NCI-H1417 treated with DMSO at 0.1 percent for 48 hours (cell line): ENCODE results near the gene NOP16.

ENCODE experiments used
- DNase-seq: peaks from one replicate; lab custom pipeline; 2025; lab: John Stamatoyannopoulos, UW

Gene NOP16, protein sequence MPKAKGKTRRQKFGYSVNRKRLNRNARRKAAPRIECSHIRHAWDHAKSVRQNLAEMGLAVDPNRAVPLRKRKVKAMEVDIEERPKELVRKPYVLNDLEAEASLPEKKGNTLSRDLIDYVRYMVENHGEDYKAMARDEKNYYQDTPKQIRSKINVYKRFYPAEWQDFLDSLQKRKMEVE

DNA sequence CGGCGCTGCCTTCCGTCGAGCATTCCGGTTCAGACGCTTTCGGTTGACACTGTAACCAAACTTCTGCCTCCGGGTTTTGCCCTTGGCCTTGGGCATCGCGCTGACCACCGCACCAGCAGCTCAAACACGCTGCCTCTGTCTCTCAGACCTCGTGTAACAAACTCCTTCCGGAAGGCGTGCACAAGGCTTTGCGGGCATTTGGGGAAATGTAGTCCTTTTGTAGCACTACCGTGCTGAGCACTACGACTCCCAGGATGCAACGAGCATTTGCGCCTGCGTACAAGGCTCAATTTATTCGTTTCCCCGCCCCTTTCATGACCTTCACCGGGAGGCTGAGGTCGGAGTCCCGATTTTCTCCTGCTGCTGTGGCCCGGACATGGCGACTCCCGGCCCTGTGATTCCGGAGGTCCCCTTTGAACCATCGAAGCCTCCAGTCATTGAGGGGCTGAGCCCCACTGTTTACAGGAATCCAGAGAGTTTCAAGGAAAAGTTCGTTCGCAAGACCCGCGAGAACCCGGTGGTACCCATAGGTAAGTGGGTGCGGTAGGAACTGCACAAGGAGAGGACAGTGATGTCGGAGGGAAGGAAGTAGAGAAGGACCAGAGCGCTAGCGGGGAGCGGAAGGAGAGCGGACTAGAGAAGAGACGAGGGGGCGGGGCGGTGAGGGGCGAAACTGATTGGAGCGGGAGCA, at the start of gene NOP16, which contains the start of gene HIGD2A:
Gene NOP16 (minus strand): TSS at position 155 of the 691 bp plus-strand sequence. CDS start 59 bp downstream, at position 96.
Gene HIGD2A (plus strand): TSS at position 308 of the 691 bp plus-strand sequence. CDS start 69 bp downstream, at position 377.
- peak; percentile 78 for DNase-seq

GRCh38 chr5:176436656-176437055, 48.3 kb upstream of the NOP16 start:
- no peak for DNase-seq

GRCh38 chr5:176432707-176433106, 44.3 kb upstream of the NOP16 start:
- DNase-seq: no peak

DNA sequence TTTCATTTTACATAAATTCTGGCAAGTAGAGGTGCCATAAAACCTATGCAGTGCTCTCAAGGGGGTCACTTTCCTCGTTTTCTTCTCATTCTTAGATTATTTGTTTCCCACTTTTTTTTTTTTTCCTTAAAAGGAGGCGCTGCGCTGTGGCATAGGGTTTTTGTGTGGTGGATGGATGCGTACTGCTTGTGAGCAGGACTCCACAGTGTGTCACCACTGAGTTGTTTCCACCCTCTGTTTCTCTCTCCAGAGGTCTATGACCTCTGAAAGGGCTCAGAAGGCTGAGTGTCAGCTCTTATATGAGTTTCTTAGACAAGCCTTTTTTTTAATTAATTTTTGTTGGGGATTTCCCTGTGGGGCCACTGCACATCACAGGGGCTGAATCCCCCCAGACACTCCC, 41.6 kb upstream of the NOP16 start:
- DNase-seq: no peak

DNA sequence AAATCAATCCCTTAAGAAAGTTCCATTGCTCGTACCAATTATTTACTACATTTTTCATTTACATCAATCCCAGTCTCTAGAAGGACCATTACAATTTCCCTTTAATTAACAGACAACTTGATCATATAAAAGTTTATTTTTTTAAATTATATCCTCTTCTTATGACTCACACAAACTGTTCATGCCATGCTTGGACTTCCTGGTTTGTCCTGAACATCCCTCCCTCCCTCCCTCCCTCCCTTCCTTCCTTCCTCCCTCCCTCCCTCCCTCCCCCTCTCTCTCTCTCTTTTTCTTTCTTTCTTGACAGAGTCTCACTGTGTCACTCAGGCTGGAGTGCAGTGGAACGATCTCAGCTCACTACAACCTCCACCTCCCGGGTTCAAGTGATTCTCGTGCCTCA, 39.6 kb upstream of the NOP16 start:
- DNase-seq: no peak

DNA sequence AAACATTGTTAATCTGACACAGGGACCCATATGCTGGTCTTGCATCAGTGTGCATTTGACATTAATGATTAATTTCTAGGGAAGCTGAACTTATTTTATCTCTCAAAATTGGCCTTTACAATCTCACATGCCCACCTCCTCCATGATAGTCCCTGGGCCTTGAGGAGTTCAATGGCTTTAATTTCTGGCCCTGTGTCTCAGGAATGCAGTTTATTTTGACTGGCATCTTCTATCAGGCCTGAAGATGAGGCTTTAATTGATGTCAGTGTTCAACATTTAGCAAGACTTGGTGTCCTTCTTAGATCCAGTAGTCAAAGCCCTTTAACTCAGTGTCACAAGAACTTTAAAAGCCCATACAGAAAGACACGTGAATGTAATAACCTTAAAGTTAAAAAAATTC, 38.5 kb upstream of the NOP16 start:
- DNase-seq: no peak

DNA sequence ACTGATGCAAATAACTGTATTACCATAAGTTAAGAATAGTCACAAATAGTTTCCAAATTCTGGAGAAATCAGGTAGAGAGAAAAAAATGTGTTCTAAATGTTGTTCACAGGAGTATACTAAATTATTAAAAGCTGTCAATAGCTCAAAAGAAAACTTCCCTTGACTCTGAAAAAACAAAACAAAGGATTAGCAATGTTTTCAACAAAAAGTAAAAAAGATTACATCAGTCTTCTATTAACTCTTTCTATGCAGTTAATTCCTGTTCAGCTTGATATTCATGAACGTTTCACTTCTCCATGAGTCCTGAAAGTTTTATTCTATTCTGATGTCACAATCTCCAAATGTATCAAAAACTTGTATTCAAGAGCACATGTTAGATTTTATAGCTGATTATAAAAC, 37.4 kb upstream of the NOP16 start:
- no peak for DNase-seq

DNA sequence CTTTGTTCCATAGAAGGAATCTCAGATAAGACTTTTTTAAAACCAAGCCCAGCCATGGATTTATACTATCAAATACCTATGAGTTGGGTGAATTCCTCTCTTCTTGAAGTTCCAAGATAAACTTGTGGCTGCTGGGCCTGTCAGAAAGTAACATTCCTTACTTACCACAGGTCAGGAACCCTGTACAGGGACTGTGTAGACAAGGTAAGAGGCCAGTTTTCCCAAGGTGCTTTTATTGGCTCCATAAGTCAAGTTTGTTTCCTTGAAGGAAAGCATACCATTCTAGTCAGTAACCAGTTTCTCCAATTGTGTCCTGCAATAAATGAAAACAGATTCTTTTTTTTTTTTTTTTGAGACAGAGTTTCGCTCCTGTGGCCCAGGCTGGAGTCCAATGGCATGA, 36.7 kb upstream of the NOP16 start:
- no peak for DNase-seq

DNA sequence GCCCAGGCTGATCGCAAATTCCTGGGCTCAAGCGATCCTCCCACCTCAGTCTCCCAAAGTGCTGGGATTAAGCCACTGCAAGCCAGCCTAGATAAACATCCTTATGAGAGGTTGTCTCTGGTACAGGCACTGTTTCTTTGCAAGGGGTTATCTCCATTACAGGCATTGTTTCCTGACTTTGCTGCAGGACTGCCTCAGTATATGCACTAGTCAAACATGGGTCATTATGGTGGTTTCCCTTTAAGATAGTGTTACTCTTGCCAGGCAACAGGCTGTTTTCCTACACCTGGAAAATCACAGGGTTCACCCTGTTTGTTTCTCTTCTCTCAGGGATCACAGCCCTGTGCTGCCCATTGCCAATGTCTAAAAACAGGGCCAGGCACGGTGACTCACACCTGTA, 35.8 kb upstream of the NOP16 start:
- no peak for DNase-seq

DNA sequence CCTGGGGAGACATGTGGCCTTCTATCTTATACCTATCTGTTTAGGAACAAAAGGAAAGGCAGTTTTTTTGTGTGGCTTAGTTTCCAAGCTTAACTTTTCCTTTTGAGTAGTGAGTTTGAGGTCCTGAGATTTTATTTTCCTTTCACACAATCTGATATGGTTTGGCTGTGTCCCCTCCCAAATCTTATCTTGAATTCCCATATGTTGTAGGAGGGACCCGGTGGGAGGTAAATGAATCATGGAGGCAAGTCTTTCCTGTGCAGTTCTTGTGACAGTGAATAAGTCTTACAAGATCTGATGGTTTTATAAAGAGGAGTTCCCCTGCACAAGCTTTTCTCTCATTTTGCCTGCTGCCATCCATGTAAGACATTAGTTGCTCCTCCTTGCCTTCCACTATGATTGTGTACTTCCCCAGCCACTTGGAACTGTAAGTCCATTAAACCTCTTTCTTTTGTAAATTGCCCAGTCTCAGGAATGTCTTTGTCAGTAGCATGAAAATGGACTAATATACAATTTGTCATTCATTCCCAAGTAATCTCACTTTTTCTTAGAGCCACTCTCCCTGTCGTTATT, 32.7 kb upstream of the NOP16 start:
- DNase-seq: no peak

GRCh38 chr5:176420086-176420485, 31.7 kb upstream of the NOP16 start:
- DNase-seq: no peak

- no peak for DNase-seq
Observed at GRCh38 chr5:176418251-176418650, 29.9 kb upstream of the NOP16 start.

- no peak for DNase-seq
Observed at GRCh38 chr5:176416965-176417364, 28.6 kb upstream of the NOP16 start.

DNA sequence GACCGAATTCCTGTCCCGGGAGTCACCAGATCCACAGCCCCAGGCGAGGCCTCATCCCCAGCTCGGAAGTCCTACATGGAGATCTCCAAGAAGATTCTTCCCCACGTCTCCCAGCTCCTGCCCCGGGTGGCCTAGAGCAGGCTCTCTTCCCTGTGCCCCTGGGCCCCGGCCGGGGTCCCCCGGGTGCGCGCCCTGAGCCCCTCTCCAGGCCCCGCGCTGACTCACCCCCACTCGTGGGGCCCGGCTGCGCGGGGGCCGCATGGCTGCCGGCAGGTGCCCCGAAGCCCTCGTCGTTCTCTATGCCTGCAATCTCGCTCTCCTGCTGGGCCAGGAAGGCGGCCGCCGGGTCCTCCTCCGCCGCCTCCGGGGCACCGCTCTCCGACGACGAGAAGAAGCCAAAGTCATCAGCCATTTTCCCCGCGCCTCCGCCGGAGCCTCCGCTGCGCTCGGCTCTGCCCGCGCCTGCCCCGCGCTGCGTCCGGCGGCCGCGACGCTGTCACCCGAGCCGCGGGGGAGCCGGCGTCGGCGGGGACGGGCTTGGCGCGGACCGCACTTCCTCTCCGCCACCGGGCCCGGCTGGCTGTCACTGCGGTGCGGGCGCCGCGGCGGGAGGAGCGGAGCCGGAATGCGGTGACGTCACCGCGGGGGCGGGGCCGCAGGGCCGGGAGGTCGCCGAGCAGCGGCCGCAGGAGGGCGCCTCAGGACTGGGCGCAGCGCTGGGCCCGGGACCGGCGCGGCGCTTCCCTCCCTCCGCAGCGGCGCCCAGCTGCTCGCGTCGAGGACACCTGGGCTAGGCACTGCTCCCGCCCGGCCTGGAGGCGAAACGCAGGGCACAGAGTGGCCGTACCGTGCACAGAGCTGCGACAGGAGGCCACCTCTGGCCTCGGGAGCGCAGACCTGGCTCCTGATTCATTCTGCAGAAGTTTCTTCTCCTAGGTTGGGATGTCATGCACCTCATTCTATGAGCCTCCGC, 27.8 kb upstream of the NOP16 start, which contains the start of gene CLTB:
Gene CLTB (minus strand): TSS at position 588 of the 973 bp plus-strand sequence. CDS start 176 bp downstream, at position 412.
- peak; percentile 4 for DNase-seq

GRCh38 chr5:176415240-176415951, 27.0 kb upstream of the NOP16 start:
- DNase-seq: no peak

DNA sequence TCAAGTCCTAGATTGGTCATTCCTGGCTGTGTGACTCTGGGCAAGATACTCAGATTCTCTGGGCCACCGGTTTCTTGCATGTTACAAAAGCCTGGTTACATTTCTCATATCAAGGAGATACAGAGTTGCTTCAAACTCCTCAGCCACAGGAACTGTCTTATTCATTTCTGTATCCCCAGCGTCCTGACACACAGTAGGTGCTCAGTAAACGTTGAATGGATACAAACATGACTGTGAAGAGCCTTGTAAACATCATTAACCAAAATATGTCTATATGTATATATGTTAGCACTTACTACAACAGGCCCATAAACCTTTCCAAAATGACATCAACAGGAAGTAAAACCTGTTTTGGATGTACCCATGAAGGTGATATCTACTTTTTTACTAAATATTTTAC, 26.3 kb upstream of the NOP16 start:
- DNase-seq: no peak

DNA sequence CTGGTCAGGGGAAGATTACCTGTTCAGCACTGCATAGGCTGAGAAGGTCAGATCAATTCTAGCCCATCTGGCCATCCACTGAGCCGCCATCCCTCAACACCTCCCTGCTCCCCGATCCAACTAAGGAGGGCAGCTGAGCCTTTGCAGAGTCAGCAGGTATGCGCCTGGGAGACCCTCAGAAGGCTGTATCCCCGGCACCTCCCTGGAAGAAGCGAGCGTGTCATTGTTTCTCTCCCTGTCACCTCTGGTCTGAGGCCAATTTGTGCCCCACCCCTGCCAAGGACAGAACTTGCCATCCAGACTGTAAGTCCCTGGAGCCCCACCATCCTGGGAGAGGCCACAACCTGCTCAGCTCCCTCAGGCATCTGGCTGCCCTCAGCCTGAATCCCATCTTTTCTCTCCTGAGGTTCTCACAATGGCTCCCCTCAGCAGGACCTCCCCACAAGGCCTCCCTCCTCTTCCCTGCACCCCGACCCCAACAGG, 25.4 kb upstream of the NOP16 start:
- DNase-seq: no peak

DNA sequence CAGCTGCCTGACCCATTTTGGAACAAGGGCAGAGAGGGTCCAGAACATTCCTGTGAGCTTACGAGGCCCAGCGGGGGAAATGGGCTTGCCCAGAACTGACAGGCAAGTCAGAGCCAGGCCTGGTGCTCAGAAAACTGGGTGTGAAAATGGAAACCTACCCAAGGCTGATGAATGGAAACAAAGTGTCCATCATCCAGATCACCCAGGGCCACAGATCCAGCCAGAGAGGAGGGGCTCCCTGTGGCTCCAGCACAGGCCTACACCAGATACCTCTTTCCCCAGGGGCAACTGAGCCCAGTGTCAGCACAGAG, 24.8 kb upstream of the NOP16 start:
- DNase-seq: no peak

DNA sequence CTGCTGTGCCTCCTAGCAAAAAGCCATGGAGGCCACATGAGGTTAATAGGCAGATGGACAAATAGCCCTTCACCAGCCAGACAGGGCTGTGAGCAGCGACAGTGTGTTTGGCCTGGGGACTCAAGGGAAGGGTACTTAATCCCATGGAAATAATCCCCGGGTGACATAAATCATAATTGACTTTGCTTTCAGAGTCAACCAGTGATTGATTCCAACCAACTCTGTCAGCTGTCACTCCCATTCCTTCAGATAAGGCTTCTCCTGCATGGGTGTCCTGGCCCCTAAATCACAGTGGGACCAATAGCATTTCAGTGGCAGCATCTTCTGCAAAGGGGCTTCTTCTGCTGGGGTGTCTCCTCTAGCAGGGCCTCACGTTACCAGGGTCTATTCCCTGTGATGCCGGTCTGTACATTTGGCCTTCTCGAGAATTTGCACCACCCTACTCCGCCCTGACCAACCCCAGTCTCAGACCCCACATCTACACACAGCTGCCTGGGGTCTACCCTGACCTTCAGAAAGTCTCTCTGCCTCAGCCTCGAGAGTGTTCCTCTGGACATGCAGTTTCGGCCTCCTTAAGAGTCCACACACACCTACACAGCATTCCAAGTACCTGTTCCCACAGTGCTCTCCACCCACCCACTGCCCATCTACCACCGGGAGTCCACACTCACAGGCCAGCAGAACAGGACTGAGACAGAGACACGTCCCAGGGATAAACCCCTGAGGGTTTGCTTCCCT, 24.3 kb upstream of the NOP16 start:
- DNase-seq: no peak

DNA sequence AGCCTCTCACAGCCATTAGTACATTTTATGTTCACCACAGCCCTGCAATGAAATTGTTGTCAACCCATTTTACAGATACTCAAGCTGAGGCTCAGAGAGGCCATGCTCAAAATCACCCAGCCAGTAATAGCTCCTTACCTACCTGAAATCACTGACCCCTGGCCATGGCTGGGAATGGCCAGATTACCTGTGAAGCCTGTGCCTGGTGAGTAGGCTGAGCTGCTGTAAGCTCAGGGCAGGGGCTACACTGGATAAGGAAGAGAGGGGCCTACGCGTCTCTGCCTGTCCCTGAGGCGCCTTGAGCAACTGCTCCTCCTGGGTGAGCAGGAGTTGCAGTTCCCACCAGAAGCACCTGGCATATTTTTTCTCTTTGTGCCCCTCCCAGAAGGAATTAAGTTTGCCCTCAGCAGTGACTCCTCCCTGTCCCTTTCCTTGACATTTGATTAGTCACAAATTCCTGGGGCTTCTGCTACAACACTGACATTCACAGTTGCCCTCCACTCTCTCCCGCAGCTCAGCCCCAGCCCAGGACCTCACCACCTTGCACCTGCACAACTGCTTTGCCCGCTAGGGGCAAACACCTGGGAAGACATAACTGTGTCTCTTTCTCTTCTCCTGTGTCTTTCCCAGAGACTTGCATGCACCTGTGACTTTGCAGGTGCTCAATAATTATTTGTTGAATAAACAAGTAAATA, 22.2 kb upstream of the NOP16 start:
- no peak for DNase-seq
